Cardiac fibroblast (primary cell): ENCODE results near the gene GRPR.
"Not testable (repeated sequence)": the region's sequence is repeated elsewhere in the genome, so short reads cannot be mapped to it uniquely, and the experiment has no call there.

Experiments used
- DNase-seq, 2 donors: peaks; one replicate each; pipeline versions ENCODE4 v3.0.0 to v3.0.0-alpha.2; 2010; ENCODE audit warnings: low read depth in 2 of 2
- H3K4me3 ChIP-seq, 2 donors: replicated peaks in 1 of 2; 1 replicate in 1 of 2; 2 replicates in 1 of 2; pipeline ENCODE4 v1.5.1; 2011; ENCODE audit warnings: low read depth in 2 of 2, low read length in 2 of 2, mild to moderate bottlenecking in 2 of 2, moderate library complexity in 1 of 2
- TF ChIP-seq, protein P1 (sequence below): IDR thresholded peaks from one replicate; pipeline ENCODE4 v1.5.1; 2011; ENCODE audit warnings: low read depth, mild to moderate bottlenecking, low read length, inconsistent platforms

Gene GRPR

GRCh38 chrX:16141422-16142245 lies 18.3 kb downstream of the GRPR start:
- DNase-seq = no peak
- TF ChIP-seq, protein P1, sequence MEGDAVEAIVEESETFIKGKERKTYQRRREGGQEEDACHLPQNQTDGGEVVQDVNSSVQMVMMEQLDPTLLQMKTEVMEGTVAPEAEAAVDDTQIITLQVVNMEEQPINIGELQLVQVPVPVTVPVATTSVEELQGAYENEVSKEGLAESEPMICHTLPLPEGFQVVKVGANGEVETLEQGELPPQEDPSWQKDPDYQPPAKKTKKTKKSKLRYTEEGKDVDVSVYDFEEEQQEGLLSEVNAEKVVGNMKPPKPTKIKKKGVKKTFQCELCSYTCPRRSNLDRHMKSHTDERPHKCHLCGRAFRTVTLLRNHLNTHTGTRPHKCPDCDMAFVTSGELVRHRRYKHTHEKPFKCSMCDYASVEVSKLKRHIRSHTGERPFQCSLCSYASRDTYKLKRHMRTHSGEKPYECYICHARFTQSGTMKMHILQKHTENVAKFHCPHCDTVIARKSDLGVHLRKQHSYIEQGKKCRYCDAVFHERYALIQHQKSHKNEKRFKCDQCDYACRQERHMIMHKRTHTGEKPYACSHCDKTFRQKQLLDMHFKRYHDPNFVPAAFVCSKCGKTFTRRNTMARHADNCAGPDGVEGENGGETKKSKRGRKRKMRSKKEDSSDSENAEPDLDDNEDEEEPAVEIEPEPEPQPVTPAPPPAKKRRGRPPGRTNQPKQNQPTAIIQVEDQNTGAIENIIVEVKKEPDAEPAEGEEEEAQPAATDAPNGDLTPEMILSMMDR = no peak

DNA sequence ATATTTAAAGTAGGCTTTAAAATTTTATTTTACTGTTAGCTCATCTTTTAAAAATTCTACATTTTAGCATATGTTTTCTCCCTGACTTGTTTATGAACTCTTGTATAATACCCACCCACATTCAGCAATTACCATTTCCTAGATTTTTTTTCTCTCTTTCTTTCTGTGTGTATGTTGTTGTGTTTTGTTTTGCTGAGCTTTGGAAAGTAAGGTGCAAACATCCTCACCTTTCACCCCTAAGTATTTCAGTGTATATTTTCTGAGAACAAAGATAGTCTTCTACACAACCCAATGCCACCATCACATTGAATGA lies 18.8 kb downstream of the GRPR start:
- TF ChIP-seq, protein P1 = no peak
- no peak for DNase-seq
- no peak overlapping the region for H3K4me3 ChIP-seq

More at GRCh38 chrX:16141422-16142245, 18.3 kb downstream of the GRPR start:
- H3K4me3 ChIP-seq = no peak overlapping the region

- H3K4me3 ChIP-seq = no peak overlapping the region
- no peak for DNase-seq
- TF ChIP-seq, protein P1 = no peak
These were observed 20.6 kb downstream of the GRPR start for GRCh38 chrX:16143968-16144367.

DNA sequence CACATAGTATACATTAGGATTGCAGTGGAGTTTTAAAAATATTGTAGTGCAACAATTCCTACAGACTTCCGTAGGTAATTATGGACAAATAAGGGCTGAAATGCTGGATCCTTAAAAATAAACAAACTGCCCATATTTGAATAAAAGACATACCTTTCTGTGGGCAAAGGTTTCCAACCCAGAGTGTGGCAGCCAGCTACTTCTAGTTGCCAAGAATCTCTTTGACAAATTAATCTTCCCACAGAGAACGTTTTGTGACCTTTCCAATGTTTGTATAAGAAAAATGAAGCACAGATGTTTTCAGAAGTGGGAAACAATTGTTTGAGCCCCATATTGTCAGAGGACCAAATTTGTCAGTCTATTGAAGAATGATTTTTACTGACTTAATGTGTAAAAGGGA lies 21.1 kb downstream of the GRPR start:
- no peak for DNase-seq
- TF ChIP-seq, protein P1 = no peak
- no peak overlapping the region for H3K4me3 ChIP-seq

- H3K4me3 ChIP-seq, DNase-seq: not testable (repeated sequence)
These were observed 21.7 kb downstream of the GRPR start for GRCh38 chrX:16145093-16145492.

- no peak for DNase-seq
- TF ChIP-seq, protein P1 = no peak
- H3K4me3 ChIP-seq = no peak overlapping the region
These were observed 22.3 kb downstream of the GRPR start for GRCh38 chrX:16145656-16146055.

DNA sequence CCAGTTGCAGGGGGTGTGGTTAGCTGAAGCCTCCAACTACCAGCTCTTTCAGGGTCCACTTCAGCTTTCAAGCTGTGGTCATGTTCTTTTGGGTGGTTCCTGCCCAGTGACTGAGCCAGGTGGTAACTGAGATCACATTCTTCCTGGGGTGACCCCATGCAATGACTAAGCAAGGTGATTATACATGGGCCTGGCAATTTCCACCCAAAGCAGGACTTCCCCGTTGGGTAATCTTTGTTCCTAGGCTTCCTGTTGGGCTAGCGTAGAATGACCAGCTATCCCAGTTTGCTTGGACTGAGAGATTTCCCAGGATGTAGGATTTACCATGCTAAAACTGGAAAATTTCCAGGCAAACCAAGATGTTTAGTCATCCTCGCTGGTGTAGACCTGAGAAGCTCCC lies 25.5 kb downstream of the GRPR start:
- DNase-seq = no peak
- TF ChIP-seq, protein P1 = no peak
- H3K4me3 ChIP-seq = no peak overlapping the region
